Measurements from ENCODE around the gene SERPINA6.

The SERPINA6 gene

DNA sequence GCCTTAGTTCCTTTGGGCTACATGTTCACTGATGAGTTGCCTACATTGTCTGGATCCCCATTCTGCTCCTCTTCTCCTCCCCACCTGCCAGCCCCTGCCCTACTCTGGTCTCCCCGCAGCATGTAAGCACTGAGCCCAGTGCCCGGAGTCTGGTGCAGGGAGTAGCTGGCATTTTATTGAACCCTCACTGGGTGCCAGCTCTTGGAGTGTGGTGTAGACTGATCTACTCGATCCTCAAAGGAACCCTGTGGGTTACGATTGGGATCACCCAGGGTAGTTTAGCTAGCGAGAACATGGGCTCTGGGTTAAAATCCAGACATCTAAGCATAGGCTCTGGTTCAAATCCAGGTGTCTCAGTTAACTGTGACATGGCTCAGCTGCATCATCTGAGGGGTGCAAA is 8.3 kb upstream of the SERPINA6 start:
- no peak overlapping the region for H3K9ac ChIP-seq (ENCODE audit: low read length)
- H3K4me3 ChIP-seq (ENCODE audit: low read length): no peak overlapping the region
- no peaks in the 10 kb centered on the region for H3K4me1 ChIP-seq (ENCODE audit: control insufficient read depth, insufficient read depth, low read length)
- no peaks in the 10 kb centered on the region for H3K36me3 ChIP-seq (ENCODE audit: control insufficient read depth, insufficient read depth, low read length)
- no peak overlapping the region for H3K27ac ChIP-seq (ENCODE audit: low read depth, low read length)
- H3K27me3 ChIP-seq (ENCODE audit: control insufficient read depth, insufficient read depth, low read length): no peaks in the 10 kb centered on the region

DNA sequence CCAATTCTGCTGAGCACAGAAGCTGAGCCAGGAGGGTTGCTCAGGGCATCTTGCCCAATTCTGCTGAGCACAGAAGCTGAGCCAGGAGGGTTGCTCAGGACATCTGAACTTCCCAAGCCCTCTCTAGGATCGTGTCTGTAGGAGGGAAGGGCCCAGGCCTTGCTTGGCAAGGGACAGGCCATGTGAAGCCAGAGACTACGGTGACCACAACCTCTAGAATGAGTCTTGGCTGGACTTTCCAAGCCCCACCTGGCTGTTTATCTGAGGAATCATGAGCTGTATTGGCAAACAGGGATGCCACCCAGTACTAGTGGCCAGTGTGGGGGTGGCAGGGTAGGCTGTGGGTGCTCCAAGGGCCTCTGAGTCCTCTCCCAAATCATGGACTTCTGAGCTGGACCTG is 7.7 kb upstream of the SERPINA6 start:
- no peak overlapping the region for H3K27ac ChIP-seq (ENCODE audit: low read depth, low read length)
- no peak overlapping the region for H3K9ac ChIP-seq (ENCODE audit: low read length)
- no peaks in the 10 kb centered on the region for H3K27me3 ChIP-seq (ENCODE audit: control insufficient read depth, insufficient read depth, low read length)
- no peaks in the 10 kb centered on the region for H3K4me1 ChIP-seq (ENCODE audit: control insufficient read depth, insufficient read depth, low read length)
- H3K4me3 ChIP-seq (ENCODE audit: low read length): no peak overlapping the region
- H3K36me3 ChIP-seq (ENCODE audit: control insufficient read depth, insufficient read depth, low read length): no peaks in the 10 kb centered on the region

- H3K4me3 ChIP-seq (ENCODE audit: low read length): no peak overlapping the region
- no peaks in the 10 kb centered on the region for H3K4me1 ChIP-seq (ENCODE audit: control insufficient read depth, insufficient read depth, low read length)
- no peak overlapping the region for H3K27ac ChIP-seq (ENCODE audit: low read depth, low read length)
- no peaks in the 10 kb centered on the region for H3K27me3 ChIP-seq (ENCODE audit: control insufficient read depth, insufficient read depth, low read length)
- no peaks in the 10 kb centered on the region for H3K36me3 ChIP-seq (ENCODE audit: control insufficient read depth, insufficient read depth, low read length)
- H3K9ac ChIP-seq (ENCODE audit: low read length): no peak overlapping the region
Observed at GRCh38 chr14:94330432-94330831, 7.3 kb upstream of the SERPINA6 start.

GRCh38 chr14:94329857-94330256 is 6.7 kb upstream of the SERPINA6 start:
- H3K27me3 ChIP-seq (ENCODE audit: control insufficient read depth, insufficient read depth, low read length): no peaks in the 10 kb centered on the region
- no peak overlapping the region for H3K27ac ChIP-seq (ENCODE audit: low read depth, low read length)
- no peaks in the 10 kb centered on the region for H3K36me3 ChIP-seq (ENCODE audit: control insufficient read depth, insufficient read depth, low read length)
- no peaks in the 10 kb centered on the region for H3K4me1 ChIP-seq (ENCODE audit: control insufficient read depth, insufficient read depth, low read length)
- no peak overlapping the region for H3K9ac ChIP-seq (ENCODE audit: low read length)
- H3K4me3 ChIP-seq (ENCODE audit: low read length): no peak overlapping the region

DNA sequence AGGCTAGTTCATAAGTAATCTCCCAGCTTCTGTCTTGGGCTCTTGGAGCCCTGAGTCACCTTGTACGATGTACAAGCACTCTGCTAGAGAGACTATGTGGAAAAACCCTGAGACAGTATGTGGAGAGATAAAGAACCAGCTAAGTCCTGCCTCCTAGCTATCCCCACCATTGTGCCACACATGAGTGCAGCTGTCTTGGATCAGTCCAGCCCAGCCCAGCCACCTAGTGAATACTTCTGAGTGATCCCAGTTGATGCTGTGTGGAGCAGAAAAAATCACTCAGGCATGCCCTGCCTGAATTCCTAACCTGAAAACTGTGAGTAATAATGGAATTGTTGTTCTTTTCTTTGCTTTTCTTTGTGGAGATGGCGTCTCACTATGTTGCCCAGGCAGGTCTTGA is 5.1 kb upstream of the SERPINA6 start:
- H3K27me3 ChIP-seq (ENCODE audit: control insufficient read depth, insufficient read depth, low read length): no peaks in the 10 kb centered on the region
- no peaks in the 10 kb centered on the region for H3K4me1 ChIP-seq (ENCODE audit: control insufficient read depth, insufficient read depth, low read length)
- H3K9ac ChIP-seq (ENCODE audit: low read length): no peak overlapping the region
- no peak overlapping the region for H3K4me3 ChIP-seq (ENCODE audit: low read length)
- H3K27ac ChIP-seq (ENCODE audit: low read depth, low read length): no peak overlapping the region
- no peaks in the 10 kb centered on the region for H3K36me3 ChIP-seq (ENCODE audit: control insufficient read depth, insufficient read depth, low read length)

- Histone ChIP-seq H3K27me3 (ENCODE audit: control insufficient read depth, insufficient read depth, low read length) (no peaks in the 10 kb centered on the region), H3K27ac (ENCODE audit: low read depth, low read length) (no peak overlapping the region), H3K4me3 (ENCODE audit: low read length) (no peak overlapping the region), H3K4me1 (ENCODE audit: control insufficient read depth, insufficient read depth, low read length) (no peaks in the 10 kb centered on the region), H3K36me3 (ENCODE audit: control insufficient read depth, insufficient read depth, low read length) (no peaks in the 10 kb centered on the region), H3K9ac (ENCODE audit: low read length) (no peak overlapping the region)
Observed at GRCh38 chr14:94321421-94322271, 1.5 kb downstream of the SERPINA6 start.

DNA sequence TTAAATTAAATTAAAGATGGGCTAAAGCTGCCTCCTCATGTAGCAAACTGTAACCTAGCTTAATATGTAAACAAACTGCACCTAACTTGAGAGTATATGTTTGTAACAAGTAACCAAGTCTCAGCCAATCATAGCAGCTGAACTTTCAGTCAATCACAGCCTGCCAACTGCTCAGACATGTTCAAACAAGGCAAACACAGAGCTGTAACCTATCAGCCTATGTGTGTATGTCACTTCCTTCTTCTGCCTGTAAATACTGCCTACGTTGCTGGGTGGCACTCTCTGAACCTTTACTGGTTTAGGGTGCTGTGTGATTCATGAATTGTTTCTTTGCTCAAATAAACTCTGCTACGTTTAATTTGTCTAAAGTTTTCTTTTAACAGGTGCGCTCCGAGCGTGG is 2.9 kb downstream of the SERPINA6 start:
- no peak overlapping the region for H3K9ac ChIP-seq (ENCODE audit: low read length)
- no peaks in the 10 kb centered on the region for H3K4me1 ChIP-seq (ENCODE audit: control insufficient read depth, insufficient read depth, low read length)
- H3K27ac ChIP-seq (ENCODE audit: low read depth, low read length): no peak overlapping the region
- H3K36me3 ChIP-seq (ENCODE audit: control insufficient read depth, insufficient read depth, low read length): no peaks in the 10 kb centered on the region
- H3K4me3 ChIP-seq (ENCODE audit: low read length): no peak overlapping the region
- no peaks in the 10 kb centered on the region for H3K27me3 ChIP-seq (ENCODE audit: control insufficient read depth, insufficient read depth, low read length)

DNA sequence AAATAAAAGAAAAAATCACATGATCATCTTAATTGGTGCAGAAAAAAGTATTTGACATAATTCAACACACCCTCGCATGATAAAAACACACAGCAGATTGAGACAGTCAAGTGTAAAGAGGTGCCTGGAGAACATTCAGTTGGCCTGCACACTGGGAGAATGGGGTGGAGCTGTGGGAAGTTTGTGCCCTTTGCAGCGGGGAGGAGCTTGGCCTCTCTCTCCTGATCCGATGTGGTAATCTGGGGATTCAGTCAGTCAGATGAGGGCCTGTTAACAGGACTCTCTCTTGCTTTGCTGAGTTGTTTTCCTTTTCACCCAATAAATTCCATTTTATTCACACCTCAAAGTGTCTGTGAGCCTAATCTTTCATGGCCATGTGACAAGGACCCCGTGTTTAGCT is 5.9 kb downstream of the SERPINA6 start:
- Histone ChIP-seq H3K27ac (ENCODE audit: low read depth, low read length) (no peak overlapping the region), H3K4me3 (ENCODE audit: low read length) (no peak overlapping the region), H3K27me3 (ENCODE audit: control insufficient read depth, insufficient read depth, low read length) (no peaks in the 10 kb centered on the region), H3K36me3 (ENCODE audit: control insufficient read depth, insufficient read depth, low read length) (no peaks in the 10 kb centered on the region), H3K9ac (ENCODE audit: low read length) (no peak overlapping the region), H3K4me1 (ENCODE audit: control insufficient read depth, insufficient read depth, low read length) (no peaks in the 10 kb centered on the region)

DNA sequence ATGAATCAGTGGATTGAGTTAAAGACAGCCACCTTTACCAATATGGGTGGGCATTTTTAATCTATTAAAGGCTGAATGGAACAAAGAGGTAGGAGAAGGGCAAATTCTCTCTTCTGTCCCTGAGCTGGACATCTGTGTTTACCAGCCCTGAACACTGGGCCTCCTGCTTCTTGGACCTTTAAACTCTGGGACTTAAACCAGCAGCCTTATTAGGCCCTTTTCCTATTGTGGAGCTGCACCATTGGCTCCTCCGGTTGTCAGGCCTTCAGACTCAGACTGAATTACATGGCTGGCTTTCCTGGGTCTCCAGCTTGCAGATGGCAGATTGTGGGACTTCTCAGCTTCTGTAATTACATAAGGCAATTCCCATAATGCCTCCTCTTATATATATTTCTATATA is 6.4 kb downstream of the SERPINA6 start:
- no peak overlapping the region for H3K27ac ChIP-seq (ENCODE audit: low read depth, low read length)
- H3K27me3 ChIP-seq (ENCODE audit: control insufficient read depth, insufficient read depth, low read length): no peaks in the 10 kb centered on the region
- no peaks in the 10 kb centered on the region for H3K4me1 ChIP-seq (ENCODE audit: control insufficient read depth, insufficient read depth, low read length)
- no peaks in the 10 kb centered on the region for H3K36me3 ChIP-seq (ENCODE audit: control insufficient read depth, insufficient read depth, low read length)
- H3K9ac ChIP-seq (ENCODE audit: low read length): no peak overlapping the region
- no peak overlapping the region for H3K4me3 ChIP-seq (ENCODE audit: low read length)

- H3K4me3 ChIP-seq (ENCODE audit: low read length): no peak overlapping the region
- no peak overlapping the region for H3K9ac ChIP-seq (ENCODE audit: low read length)
- H3K36me3 ChIP-seq (ENCODE audit: control insufficient read depth, insufficient read depth, low read length): no peaks in the 10 kb centered on the region
- no peaks in the 10 kb centered on the region for H3K4me1 ChIP-seq (ENCODE audit: control insufficient read depth, insufficient read depth, low read length)
- no peaks in the 10 kb centered on the region for H3K27me3 ChIP-seq (ENCODE audit: control insufficient read depth, insufficient read depth, low read length)
- H3K27ac ChIP-seq (ENCODE audit: low read depth, low read length): no peak overlapping the region
Observed at GRCh38 chr14:94314890-94315289, 8.2 kb downstream of the SERPINA6 start.

DNA sequence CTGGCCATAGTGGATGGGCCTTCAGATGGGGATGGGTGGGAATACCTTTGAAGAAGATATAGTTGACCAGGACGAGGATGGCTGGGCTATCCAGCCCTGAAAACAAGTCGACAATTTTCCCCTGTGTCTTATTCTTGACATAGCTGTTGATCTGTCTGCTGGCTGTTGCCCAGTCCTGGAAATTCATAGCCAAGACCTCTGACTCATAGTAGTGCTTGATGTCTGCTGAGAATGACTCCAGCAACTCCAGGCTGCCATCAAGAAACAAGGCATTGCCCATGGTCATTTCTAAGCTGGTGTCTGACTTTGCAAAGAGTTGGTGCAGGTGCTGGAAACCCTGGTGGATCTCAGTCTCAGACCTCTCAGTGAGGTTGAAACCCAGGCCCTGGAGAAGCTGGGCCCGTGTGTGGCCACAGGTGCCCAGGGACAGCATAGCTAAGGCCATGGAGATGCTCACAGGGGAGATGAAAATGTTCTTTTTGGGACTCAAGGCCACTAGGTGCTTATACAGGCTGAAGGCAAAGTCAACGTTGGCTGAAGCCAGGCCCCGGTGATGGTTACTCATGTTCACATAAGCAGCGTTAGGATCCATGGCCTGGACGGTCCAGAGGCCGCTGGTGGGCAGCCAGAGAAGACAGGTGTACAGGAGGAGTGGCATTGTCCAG is 9.0 kb downstream of the SERPINA6 start:
- no peaks in the 10 kb centered on the region for H3K4me1 ChIP-seq (ENCODE audit: control insufficient read depth, insufficient read depth, low read length)
- H3K4me3 ChIP-seq (ENCODE audit: low read length): no peak overlapping the region
- H3K36me3 ChIP-seq (ENCODE audit: control insufficient read depth, insufficient read depth, low read length): no peaks in the 10 kb centered on the region
- no peaks in the 10 kb centered on the region for H3K27me3 ChIP-seq (ENCODE audit: control insufficient read depth, insufficient read depth, low read length)
- H3K9ac ChIP-seq (ENCODE audit: low read length): no peak overlapping the region
- H3K27ac ChIP-seq (ENCODE audit: low read depth, low read length): no peak overlapping the region

DNA sequence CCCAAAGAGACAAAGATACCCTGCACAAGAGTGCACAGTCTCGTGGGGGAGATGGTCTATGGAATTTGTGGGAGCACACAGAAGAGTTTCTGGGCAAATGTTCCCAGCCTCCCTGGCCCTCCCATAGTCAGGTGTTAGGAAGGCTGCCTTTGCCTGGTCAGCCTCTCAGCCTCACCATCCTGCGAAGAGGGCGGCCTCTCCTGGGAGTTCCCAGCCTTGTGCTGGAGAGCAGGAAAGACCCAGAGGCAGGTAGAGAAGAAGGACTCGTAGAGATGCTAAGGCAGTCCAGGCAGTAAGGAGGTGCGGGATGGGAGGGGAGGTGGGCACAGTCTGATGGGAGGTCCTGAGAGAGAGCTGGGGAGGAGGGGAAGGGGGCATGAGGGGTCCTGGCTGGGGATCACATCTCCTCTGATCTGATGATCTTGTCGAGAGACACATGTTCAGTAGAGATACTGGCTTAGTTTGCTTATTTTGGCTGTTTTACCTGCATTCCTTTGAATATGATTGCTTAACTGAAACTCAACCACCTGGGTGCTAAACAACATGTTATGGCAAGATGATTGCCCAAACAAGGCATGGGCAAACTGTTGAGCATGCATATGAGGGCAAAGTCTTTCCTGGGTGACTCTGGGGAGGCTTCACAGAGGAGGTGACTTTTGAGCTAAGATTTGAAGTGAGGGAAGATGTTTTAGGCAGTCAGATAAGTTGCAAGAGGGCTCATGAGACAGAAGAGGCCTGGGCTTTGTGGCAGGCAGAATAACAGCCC is 10.5 kb downstream of the SERPINA6 start:
- H3K27ac ChIP-seq (ENCODE audit: low read depth, low read length): no peak overlapping the region
- no peak overlapping the region for H3K9ac ChIP-seq (ENCODE audit: low read length)
- no peak overlapping the region for H3K4me3 ChIP-seq (ENCODE audit: low read length)
- no peaks in the 10 kb centered on the region for H3K4me1 ChIP-seq (ENCODE audit: control insufficient read depth, insufficient read depth, low read length)
- H3K36me3 ChIP-seq (ENCODE audit: control insufficient read depth, insufficient read depth, low read length): no peaks in the 10 kb centered on the region
- no peaks in the 10 kb centered on the region for H3K27me3 ChIP-seq (ENCODE audit: control insufficient read depth, insufficient read depth, low read length)

Data from rectal smooth muscle tissue (tissue), 1 donor.